ENCODE results near the gene C11orf54.
"Not testable (repeated sequence)": the region's sequence is repeated elsewhere in the genome, so short reads cannot be mapped to it uniquely, and the experiment has no call there.

C11orf54 gene

DNA sequence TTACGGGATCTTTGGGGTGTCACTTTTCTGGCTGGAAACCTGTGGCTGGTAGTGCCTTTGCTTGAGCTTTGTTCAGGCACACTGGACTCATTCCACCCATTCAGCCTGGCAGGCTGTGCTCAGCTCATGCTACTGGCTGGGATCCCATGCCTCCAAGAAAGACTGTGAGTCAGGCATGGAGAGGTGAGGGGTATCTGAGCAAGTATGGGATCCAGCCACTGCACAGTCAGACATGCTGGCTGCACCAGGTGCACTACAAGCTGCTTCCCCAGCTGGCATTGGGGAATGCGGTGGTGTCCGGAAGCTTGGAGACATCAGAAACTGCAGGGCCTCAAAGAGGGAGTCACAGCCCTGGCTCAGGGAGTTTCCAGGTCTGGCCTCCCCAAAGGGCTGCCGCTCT, 30.7 kb downstream of the C11orf54 start:
- no peak for DNase-seq

DNA sequence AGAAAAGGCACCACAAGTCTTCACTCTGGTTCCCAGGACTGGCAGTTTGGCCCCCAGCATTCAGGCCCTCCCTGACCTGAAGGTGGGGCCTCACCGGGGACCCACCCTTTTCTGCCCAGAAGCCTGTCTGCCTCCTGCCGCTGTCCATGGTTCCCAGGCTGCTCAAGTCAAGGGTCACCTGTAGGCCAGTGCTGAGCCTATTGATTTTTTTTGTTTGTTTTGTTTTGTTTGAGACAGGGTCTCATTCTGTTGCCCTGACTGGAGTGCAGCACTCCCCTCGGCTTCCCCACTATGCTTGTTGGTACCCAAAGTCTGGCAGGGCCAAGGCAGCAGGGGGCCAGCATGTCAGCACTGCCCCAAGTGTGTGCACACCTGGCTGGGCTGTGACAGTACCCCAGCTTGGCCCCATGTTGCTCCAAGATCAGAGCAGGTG, 31.6 kb downstream of the C11orf54 start:
- no peak for DNase-seq

DNA sequence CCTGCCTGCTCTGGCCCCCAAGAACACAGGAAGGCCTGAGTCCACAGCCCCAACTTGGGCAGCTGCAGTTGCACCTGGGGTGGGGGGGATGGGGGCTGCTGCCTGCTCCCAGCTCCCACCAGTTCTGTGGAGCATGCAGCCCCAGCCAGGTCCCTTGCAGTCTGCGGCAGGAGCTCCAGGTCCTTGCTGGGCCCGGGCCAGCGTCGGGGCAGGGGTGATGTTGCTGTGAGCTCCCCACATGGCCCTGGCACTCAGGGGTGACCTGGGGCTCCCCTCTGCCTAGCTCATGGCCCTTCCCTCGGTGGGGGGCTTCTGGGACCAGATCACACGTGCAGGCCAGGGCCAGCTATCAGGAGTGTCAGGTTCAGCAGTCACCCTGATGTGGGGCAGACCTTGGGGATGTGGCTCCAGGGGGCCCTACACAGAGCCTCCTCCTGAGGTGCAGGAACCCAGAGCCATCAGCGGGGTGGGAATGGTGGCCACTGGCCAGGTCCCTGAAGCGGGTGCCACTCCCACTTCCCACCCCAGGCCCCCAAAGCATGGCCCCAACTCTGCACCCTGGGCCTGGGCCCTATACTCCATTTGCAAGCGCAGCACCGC, 32.2 kb downstream of the C11orf54 start:
- no peak for DNase-seq

DNA sequence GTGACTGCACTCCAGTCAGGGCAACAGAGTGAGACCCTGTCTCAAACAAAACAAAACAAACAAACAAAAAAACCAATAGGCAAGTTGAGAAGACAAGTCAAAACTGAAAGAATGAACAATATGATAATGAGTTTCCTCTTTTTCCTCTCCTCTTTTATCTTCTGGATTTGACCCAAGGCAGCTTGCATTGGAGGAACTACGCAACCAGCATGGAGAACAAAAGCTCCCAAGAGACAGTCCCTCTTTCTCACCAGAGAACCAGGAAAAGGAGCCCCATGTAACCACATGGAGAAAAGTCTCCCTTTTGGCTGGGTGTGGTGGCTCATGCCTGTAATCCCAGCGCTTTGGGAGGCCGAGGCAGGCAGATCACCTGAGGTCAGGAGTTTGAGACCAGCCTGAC, 33.1 kb downstream of the C11orf54 start:
- not testable (repeated sequence) for DNase-seq

DNA sequence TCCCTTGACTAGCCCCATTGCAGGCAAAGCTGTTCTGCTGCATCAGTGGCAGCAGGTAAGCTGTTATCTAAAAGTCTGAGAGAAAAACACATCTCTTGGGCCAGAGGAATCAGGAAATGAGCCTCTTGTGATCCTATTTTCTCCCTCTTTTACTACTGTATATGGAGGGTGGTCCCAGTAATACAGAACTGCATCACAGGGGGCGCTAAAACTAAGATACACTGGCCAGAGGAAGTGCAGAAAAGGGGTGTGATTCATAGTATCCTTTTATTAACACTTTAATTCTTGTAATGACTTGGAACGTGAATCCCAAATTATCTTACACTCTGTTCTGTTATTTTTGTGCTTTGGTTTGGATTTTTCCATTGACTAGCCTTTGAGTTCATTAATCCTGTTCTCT, 33.8 kb downstream of the C11orf54 start:
- no peak for DNase-seq

DNA sequence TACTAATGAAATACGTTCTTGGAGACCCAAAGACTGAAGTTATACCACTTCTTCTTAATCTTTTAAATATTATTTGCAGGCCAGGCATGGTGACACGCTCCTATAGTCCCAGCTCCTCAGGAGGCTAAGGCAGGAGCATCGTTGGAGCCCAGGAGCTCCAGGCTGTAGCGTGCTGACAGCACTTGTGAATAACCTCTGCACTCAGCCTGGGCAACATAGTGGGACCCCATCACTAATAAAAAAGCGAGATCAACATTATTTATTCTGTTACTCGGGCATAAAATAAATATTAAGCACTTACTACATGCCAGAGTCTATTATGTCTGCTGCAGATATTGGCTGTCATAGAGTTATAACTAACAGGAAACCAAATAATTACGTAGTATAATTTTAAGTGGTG, 41.9 kb downstream of the C11orf54 start:
- DNase-seq, result no peak

DNA sequence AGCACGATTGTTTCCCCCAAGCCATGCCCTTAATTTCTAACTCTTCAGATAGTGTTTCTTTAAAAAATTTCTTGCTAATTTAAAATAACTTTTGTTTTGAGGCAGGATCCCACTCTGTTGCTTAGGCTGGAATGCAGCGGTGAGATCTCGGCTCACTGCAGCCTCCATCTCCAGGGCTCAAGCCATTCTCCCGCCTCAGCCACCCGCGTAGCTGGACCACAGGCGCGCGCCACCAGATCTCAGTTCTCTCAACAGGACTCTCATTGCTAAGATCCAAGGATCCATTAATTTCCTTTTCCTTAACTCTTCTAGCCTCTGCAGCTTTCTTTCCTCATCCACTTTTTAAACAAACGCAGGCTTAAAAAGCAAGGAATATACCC, 42.3 kb downstream of the C11orf54 start:
- DNase-seq, result no peak

DNA sequence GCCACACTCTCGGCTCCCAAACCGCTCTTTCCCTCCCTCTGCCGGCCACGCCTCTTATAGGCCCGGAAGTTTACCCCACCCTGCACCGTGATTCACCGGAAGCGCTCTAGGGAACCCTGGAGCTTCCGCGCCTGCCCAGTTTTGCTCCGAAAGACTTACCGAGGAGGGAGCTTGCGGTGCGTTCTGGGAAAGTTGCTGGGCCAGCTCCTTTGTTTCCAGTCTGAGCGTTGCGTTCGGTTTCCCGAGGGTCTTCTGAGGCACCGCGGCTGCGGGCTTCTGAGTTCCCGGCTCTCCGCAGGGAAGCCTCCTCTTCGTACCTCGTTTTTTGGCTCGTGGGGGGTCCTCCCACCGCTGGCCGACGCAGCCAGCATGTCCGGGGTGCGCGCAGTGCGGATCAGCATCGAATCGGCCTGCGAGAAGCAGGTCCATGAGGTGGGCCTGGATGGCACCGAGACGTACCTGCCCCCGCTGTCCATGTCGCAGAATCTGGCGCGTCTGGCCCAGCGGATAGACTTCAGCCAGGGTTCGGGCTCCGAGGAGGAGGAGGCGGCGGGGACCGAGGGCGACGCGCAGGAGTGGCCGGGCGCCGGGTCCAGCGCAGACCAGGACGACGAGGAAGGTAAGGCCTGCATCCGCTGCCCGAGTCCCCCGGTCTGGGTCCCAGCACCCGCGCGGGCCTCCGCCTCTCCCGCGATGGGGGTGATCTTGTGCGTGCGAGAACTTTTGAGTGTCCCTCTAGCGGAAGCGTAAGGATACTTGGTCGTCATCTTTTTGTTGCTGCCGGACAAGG, 42.9 kb downstream of the C11orf54 start, which contains the start of gene MED17:
TSS of gene MED17 (plus strand) at position 138 of the 790 bp plus-strand sequence. CDS start at position 370, 232 bp downstream.
- peak; percentile 91 for DNase-seq

DNA sequence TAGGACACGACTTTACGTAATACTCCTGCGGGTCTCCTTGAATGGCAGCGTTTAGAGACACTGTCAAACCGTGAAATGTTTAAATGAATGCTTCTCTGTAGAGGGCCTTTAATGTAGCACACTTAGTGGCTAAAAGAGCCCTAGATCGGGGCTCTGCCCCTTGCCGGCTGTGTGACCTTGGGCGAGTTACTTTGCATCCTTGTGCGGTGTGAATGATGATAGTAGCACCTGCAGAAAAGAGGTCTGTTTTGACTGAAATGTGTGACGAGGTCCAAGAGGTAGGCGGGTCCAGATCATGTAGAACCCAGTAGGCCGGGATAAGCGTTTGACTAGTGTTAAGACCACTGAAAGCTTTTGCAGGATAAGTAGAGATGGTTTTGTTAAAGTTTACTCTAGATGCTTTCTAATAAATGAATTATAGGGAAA, 43.5 kb downstream of the C11orf54 start:
- DNase-seq, result no peak

DNA sequence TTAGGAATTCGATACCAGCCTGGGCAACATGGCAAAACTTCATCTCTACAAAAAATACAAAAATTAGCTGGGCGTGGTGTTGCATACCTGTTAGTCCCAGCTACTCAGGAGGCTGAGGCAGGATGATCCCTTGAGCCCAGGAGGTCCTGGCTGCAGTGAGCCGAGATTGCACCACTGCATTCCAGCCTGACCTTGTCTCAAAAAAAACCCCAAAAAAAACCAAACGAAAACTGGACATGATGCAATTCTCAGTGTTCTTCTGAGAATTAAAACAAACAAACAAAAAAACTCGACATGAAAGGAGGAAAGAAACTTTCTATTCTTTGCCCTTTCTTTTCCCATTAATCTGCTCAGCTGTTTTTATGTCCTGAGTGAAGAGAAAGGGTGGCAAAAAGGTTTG, 50.0 kb downstream of the C11orf54 start:
- DNase-seq, result no peak

DNA sequence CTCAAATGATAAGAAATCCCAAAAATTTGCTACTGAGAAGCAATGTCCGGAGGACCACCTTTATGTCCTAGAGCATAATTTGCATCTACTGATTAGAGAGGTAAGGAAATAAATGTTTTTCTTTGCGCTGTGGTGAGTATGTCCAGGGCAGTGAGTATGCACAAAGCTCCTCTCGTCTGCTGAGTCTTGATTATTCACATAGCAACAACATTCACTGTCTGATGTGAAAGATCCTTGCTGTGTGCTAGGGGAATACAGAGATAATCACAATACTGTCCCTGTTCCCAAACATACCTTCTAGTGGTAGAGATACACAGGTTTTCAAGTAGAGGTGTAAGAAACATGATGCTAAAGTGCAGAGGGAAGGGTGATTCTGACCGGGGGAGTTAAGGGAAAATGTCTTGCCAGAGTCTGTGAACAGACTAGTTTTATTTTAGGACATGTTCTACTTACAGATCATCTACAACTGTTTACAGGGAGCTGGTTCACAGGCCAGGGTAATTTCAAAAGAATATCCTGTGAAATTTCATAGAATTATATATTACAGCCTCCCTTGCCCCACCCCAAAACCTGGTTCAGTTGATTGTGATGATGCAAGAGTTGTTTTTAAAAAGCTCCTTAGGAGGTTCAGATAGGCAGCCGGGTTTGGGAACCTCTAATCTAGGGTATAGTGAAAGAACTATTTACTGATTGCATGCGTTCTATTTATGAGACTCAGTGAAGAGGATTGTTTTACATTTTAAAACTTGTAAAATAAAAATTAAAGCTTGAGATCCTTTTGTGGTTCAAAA, 55.2 kb downstream of the C11orf54 start:
- DNase-seq, result no peak

DNA sequence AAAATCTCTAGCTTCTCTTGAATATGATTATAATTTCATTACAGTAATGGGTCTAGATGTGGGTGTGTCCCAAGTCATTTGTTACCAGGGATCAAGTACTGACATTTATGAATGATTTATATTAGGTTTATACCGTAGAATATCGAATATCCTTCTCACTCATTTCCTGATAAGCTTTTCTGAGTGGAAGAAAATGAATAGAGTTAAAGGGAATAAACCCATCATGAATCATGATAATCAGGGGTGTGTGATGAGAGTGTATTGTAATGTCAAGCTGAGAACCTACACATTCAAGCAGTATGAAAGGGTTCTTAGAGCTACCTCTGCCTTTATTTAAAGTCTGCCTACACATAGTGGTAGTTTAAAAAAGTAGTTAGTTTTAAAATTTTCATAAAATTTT, 59.9 kb downstream of the C11orf54 start:
- DNase-seq, result no peak

DNA sequence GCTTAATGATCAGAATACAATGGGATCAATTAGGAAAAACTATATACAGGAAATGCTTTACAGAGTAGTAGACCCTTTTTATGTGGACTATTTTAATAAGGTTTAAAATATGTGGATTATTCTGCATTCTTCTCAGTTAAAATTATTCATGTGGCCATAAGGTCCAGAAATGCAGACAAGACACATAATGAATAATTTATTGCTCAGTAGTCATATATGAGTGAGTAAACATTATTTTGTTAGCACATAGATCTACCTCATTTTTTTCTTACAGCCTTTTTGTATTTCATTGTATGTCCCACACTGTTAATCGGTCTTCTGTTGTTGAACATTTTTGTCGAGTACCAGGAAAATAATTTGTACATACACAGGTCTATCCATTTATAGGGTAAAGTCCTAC, 63.4 kb downstream of the C11orf54 start:
- no peak for DNase-seq

DNA sequence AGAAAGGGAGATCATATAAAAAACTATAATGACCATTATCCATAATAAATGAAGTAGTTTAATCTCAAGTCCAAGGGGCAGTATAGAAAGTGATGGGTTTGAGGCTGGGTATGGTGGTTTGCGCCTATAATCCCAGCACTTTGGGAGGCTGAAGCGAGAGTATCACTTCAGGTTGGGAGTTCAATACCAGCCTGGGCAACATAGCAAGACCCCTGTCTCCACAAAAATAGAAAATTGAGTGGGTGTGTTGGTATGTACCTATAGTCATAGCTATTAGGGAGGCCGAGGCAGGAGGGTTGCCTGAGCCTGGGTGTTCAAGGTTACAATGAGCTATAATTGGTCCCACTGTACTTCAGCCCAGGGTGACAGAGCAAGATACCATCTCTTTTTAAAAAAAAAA, 66.5 kb downstream of the C11orf54 start:
- DNase-seq, result no peak

DNA sequence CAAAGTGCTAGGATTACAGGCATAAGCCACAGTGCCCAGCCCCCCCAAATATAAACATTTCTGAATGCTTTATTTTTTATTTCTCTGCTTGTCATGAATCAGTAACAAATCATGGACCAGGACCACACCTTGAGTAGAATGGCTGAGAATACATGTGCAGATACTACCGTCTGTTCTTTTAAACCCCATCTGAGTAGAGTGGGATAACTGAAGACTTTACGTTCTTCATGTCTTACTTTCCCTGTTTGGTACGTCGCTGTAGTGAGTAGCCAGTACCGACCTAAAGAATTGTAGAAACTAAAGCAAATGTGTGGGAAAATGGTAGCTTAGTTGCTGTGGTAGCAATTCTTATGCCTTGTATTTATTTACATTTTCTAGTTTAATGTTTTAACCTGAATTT, 72.5 kb downstream of the C11orf54 start:
- no peak for DNase-seq
